OCI-LY3 (cell line): ENCODE results near the gene LTBR.
"Not testable (repeated sequence)": the region's sequence is repeated elsewhere in the genome, so short reads cannot be mapped to it uniquely, and the experiment has no call there.

ENCODE experiments used
- H2AFZ ChIP-seq: fragments of 200-600, 300-600 bp; shearing (Covaris generic); 2 replicates; pipeline ENCODE4 v1.6.0; 2014; ENCODE audit warnings: antibody characterized with exemption, low read depth, low read length
- H3K27ac ChIP-seq: fragments of 200-600, 300-600 bp; sonication (generic); 2 replicates; pipeline ENCODE4 v1.5.1; 2014; ENCODE audit warnings: mild to moderate bottlenecking, low read length, moderate library complexity, mixed read lengths
- H3K27me3 ChIP-seq: fragments of 200-600, 300-600 bp; sonication (generic); 2 replicates; pipeline ENCODE4 v1.6.1; 2014; ENCODE audit warnings: low read depth, low read length, mixed read lengths
- H3K36me3 ChIP-seq: fragments of 200-600, 300-600 bp; sonication (generic); replicated peaks from 2 replicates; pipeline ENCODE3; 2014; ENCODE audit warnings: low read depth, low read length, mixed read lengths
- H3K4me1 ChIP-seq: fragments of 300-600, 200-600 bp; sonication (generic); 2 replicates; pipeline ENCODE4 v1.6.1; 2014; ENCODE audit warnings: low read length, mixed read lengths
- H3K4me2 ChIP-seq: fragments of 200-600, 300-600 bp; sonication (generic); 2 replicates; pipeline ENCODE4 v1.6.1; 2014; ENCODE audit warnings: low read length, mixed read lengths
- H3K4me3 ChIP-seq: fragments of 300-600, 200-600 bp; sonication (generic); 2 replicates; pipeline ENCODE4 v1.5.1; 2014; ENCODE audit warnings: antibody characterized with exemption, mild to moderate bottlenecking, low read length, moderate library complexity
- H3K79me2 ChIP-seq: fragments of 300-600, 200-600 bp; shearing (Covaris generic); 2 replicates; pipeline ENCODE4 v1.6.1; 2014; ENCODE audit warnings: mild to moderate bottlenecking, low read length, mixed read lengths
- H3K9ac ChIP-seq: fragments of 300-600, 200-600 bp; shearing (Covaris generic); 2 replicates; pipeline ENCODE4 v1.6.0; 2014; ENCODE audit warnings: mild to moderate bottlenecking, low read length, moderate library complexity
- H3K9me3 ChIP-seq: fragments of 200-600, 300-600 bp; shearing (Covaris generic); 2 replicates; pipeline ENCODE4 v1.6.1; 2014; ENCODE audit warnings: low read length, mixed read lengths; ENCODE audit not compliant: insufficient read depth
- H4K20me1 ChIP-seq: fragments of 200-600, 300-600 bp; sonication (generic); 2 replicates; pipeline ENCODE4 v1.6.1; 2016; ENCODE audit warnings: low read length, mixed read lengths; ENCODE audit not compliant: insufficient read depth
- EZH2phosphoT487 ChIP-seq: fragments of 200-600 bp; shearing (Covaris generic); IDR thresholded peaks from 2 replicates; pipeline ENCODE4 v1.6.1; 2018; ENCODE audit warnings: antibody characterized with exemption, mixed run types, low read depth
- TF ChIP-seq, protein P1 (sequence below): fragments of 200-600, 300-600 bp; sonication (generic); IDR thresholded peaks from 2 replicates; pipeline ENCODE4 v1.5.1; 2014; ENCODE audit warnings: antibody characterized with exemption, low read length, low read depth

LTBR gene

DNA sequence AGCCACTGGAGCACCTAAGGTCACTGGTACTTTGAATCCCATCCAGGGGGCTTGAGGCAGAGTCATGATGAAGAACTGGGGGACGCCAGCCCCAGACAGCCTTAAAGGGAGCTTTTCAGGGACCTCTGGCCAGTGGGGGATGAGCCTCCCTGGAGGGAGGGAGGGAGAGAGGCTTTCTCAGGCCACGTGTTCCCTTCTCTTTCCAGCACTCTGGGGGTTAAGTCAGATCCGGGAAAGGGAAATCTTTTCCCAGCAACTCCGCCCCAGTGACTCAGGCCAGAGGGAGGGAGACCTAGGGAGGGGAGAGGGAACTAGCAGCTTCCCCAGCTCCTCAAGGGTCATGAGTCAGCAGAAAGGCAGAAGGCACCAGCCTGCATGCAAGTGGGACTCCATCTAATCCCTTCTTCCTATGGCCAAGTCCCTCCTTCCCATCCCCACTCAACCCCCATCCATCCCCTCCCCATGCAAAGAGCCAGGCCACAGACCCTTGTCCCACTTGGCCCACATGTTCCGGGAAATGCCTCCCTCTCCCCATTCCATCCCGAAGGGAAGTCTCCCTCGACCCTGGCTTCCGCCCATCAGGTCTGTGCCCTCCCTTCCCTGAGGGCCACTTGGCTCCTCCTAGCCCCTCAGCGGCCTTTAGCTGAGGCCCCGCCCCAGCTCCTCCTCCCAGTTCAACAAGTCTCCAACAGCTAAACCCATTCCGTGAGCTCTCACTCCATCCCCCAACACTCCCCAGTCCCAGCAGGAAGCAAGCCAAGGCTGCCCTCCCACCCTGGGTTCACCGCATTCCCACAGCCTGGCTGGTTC lies 47.7 kb upstream of the LTBR start:
- H3K79me2 ChIP-seq: no peaks in the 10 kb centered on the region
- no peaks in the 10 kb centered on the region for H4K20me1 ChIP-seq
- TF ChIP-seq, protein P1, sequence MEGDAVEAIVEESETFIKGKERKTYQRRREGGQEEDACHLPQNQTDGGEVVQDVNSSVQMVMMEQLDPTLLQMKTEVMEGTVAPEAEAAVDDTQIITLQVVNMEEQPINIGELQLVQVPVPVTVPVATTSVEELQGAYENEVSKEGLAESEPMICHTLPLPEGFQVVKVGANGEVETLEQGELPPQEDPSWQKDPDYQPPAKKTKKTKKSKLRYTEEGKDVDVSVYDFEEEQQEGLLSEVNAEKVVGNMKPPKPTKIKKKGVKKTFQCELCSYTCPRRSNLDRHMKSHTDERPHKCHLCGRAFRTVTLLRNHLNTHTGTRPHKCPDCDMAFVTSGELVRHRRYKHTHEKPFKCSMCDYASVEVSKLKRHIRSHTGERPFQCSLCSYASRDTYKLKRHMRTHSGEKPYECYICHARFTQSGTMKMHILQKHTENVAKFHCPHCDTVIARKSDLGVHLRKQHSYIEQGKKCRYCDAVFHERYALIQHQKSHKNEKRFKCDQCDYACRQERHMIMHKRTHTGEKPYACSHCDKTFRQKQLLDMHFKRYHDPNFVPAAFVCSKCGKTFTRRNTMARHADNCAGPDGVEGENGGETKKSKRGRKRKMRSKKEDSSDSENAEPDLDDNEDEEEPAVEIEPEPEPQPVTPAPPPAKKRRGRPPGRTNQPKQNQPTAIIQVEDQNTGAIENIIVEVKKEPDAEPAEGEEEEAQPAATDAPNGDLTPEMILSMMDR: no peak
- no peak for TF ChIP-seq EZH2phosphoT487
- H3K27me3 ChIP-seq: peaks cover 45% of the 10 kb centered on the region
- peak overlapping the region; percentile 24 for H3K4me2 ChIP-seq
- no peaks in the 10 kb centered on the region for H3K36me3 ChIP-seq
- peak overlapping the region; percentile 18; the same call in 1 of the 2 replicates for H2AFZ ChIP-seq
- H3K27ac ChIP-seq: no peak overlapping the region
- H3K9me3 ChIP-seq: no peaks in the 10 kb centered on the region
- H3K9ac ChIP-seq: no peak overlapping the region
- H3K4me1 ChIP-seq: peaks cover 8% of the 10 kb centered on the region; the same call in 1 of the 2 replicates
- H3K4me3 ChIP-seq: no peak overlapping the region

- no peaks in the 10 kb centered on the region for H3K9me3 ChIP-seq
- H3K9ac ChIP-seq: no peak overlapping the region
- H4K20me1 ChIP-seq: no peaks in the 10 kb centered on the region
- H3K36me3 ChIP-seq: no peaks in the 10 kb centered on the region
- no peak for TF ChIP-seq EZH2phosphoT487
- TF ChIP-seq, protein P1: no peak
- H2AFZ ChIP-seq: no peak overlapping the region
- no peaks in the 10 kb centered on the region for H3K79me2 ChIP-seq
- H3K4me2 ChIP-seq: no peak overlapping the region
- H3K27ac ChIP-seq: no peak overlapping the region
- H3K4me3 ChIP-seq: no peak overlapping the region
- peaks cover 46% of the 10 kb centered on the region for H3K27me3 ChIP-seq
- H3K4me1 ChIP-seq: peaks cover 8% of the 10 kb centered on the region; the same call in 1 of the 2 replicates
Measured at GRCh38 chr12:6336889-6337853, 46.8 kb upstream of the LTBR start.

DNA sequence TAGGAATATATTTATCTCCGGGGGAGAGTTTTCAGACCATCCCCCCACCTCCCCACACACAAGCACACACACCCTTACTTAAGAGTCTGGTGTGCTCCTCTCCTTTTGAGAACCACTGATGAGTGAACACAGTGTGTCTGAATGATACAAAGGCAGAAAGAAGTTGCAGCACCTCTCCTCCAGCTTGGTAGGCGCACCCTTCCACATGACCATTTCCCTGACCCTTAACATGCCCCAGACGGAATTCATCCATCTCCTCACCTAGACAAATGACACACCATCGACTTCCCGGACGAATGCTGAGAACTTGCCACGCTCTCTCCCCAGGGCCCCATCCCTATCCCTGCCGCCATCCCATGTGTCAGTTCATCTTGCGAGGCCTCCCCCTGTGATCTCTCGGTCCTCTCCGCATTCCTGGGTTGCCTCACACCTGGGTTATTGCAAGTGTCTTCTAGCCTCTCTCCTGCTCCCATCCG lies 46.0 kb upstream of the LTBR start:
- Histone ChIP-seq H3K27me3 (peaks cover 45% of the 10 kb centered on the region), H3K4me2 (no peak overlapping the region), H3K4me3 (no peak overlapping the region), H3K36me3 (no peaks in the 10 kb centered on the region), H3K27ac (no peak overlapping the region), H3K79me2 (no peaks in the 10 kb centered on the region), H4K20me1 (no peaks in the 10 kb centered on the region), H2AFZ (no peak overlapping the region), H3K9me3 (no peaks in the 10 kb centered on the region), H3K9ac (no peak overlapping the region), H3K4me1 (peaks cover 8% of the 10 kb centered on the region; the same call in 1 of the 2 replicates)
- TF ChIP-seq EZH2phosphoT487: no peak
- TF ChIP-seq, protein P1: no peak

DNA sequence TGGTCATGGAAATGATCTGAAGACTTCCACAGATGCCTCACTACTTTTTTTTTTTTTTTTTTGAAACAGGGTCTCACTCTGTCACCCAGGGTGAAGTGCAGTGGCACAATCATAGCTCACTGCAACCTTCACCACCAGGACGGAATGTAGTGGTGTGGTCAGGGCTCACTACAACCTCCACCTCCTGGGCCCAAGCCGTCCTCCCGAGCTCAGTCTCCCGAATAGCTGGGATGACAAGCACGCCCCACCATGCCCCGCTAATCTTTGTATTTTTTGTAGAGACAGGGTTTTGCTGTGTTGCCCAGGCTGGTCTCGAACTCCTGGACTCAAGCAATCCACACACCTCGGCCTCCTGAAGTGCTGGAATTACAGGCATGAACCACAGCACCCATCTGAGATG lies 45.4 kb upstream of the LTBR start:
- H3K4me1 ChIP-seq, H2AFZ ChIP-seq, H3K36me3 ChIP-seq, H3K9me3 ChIP-seq, H3K9ac ChIP-seq, H3K27ac ChIP-seq, H3K4me2 ChIP-seq, H3K79me2 ChIP-seq, H3K4me3 ChIP-seq, H4K20me1 ChIP-seq: not testable (repeated sequence)
- H3K27me3 ChIP-seq: peaks cover 42% of the 10 kb centered on the region
